GM12878 (cell line): Measurements from ENCODE around the gene ARFGAP3.

Source experiments
- BHLHE40 ChIP-seq, 2 experiments: fragments of 450-650 bp in 1 of 2; IDR thresholded peaks; 2 replicates each; pipeline ENCODE4 v1.6.1; 2011 to 2017; ENCODE audit warnings: low read depth in 2 of 2, borderline replicate concordance in 1 of 2, improper control_type of control experiment in 1 of 2, low read length in 1 of 2, mild to moderate bottlenecking in 1 of 2
- BRCA1 ChIP-seq: IDR thresholded peaks from 2 replicates; pipeline ENCODE4 v1.6.1; 2011; ENCODE audit warnings: low read depth, low read length, improper control_type of control experiment
- CEBPB ChIP-seq, 2 experiments: fragments of 150-350 bp in 1 of 2; IDR thresholded peaks; 2 replicates each; pipeline ENCODE4 v1.6.1; 2012 to 2014; ENCODE audit warnings: low read depth in 2 of 2, low read length in 2 of 2, borderline replicate concordance in 1 of 2, inconsistent platforms in 1 of 2
- CTCF ChIP-seq, 3 experiments: IDR thresholded peaks in 2 of 3; conservative IDR thresholded peaks in 1 of 3; 2 replicates each; pipeline ENCODE4 v1.5.1; 2011; ENCODE audit warnings: low read depth in 3 of 3, low read length in 3 of 3, mild to moderate bottlenecking in 3 of 3, control low read depth in 2 of 3, moderate library complexity in 2 of 3, inconsistent platforms in 1 of 3, mixed read lengths in 1 of 3; ENCODE audit not compliant: control insufficient read depth in 2 of 3, insufficient read depth in 1 of 3; ENCODE audit errors: extremely low read depth in 1 of 3
- E2F4 ChIP-seq: IDR thresholded peaks from 2 replicates; pipeline ENCODE4 v1.6.1; 2012; ENCODE audit warnings: low read depth, low read length, improper control_type of control experiment
- HDAC2 ChIP-seq: fragments of 200-600 bp; sonication (generic); IDR thresholded peaks from 2 replicates; pipeline ENCODE4 v1.6.1; 2017
- POLR2A ChIP-seq: IDR thresholded peaks from 2 replicates; pipeline ENCODE4 v1.6.1; 2011; ENCODE audit warnings: low read depth, mild to moderate bottlenecking, low read length
- SP1 ChIP-seq: IDR thresholded peaks from one replicate; pipeline ENCODE4 v1.6.1; 2011; ENCODE audit warnings: low read depth, low read length
- TAF1 ChIP-seq: IDR thresholded peaks from 2 replicates; pipeline ENCODE4 v1.6.1; 2011; ENCODE audit warnings: mild to moderate bottlenecking, low read depth, low read length, borderline replicate concordance

- TF ChIP-seq CEBPB (IDR thresholded peaks at IDR 0.05; ENCODE audit: borderline replicate concordance in 1 of 2, low read depth in 2 of 2, low read length in 2 of 2) (no peak), TAF1 (no peak), E2F4 (no peak), BRCA1 (no peak), BHLHE40 (IDR thresholded peaks at IDR 0.05; ENCODE audit: borderline replicate concordance in 1 of 2, low read depth in 2 of 2, low read length in 1 of 2) (no peak), SP1 (no peak), POLR2A (no peak), HDAC2 (no peak), CTCF (IDR thresholded peaks at IDR 0.05 in 2 of 3, conservative IDR thresholded peaks at IDR 0.05 in 1 of 3; ENCODE audit: control insufficient read depth in 2 of 3, extremely low read depth in 1 of 3, insufficient read depth in 1 of 3, low read depth in 3 of 3, low read length in 3 of 3) (no peak)
These were observed 22.4 kb upstream of the ARFGAP3 start for GRCh38 chr22:42879371-42880021.
